Fibroblast of lung (primary cell): ENCODE results near the gene AKR7A3. TPM values are rescaled to one million over a fixed set of nuclear protein-coding genes. Genes with fewer than 3 reads are reported as not detected.
A peak's percentile ranks its signal among the peaks of the same experiment; 100 is the strongest.

Source experiments
- DNase-seq, 2 donors: peaks; one replicate each; pipeline versions ENCODE4 v3.0.0 to v3.0.0-alpha.2; 2010; ENCODE audit warnings: low read depth in 2 of 2
- H2AFZ ChIP-seq: 2 replicates; pipeline ENCODE4 v1.5.1; 2012; ENCODE audit warnings: low read length, control low read depth, inconsistent platforms
- H3K27ac ChIP-seq: 2 replicates; pipeline ENCODE4 v1.5.1; 2011; ENCODE audit warnings: low read length, control low read depth; ENCODE audit not compliant: insufficient read depth
- H3K27me3 ChIP-seq: 2 replicates; pipeline ENCODE4 v1.5.1; 2011; ENCODE audit warnings: mild to moderate bottlenecking, low read length; ENCODE audit not compliant: control insufficient read depth, insufficient read depth
- H3K36me3 ChIP-seq: 2 replicates; pipeline ENCODE4 v1.5.1; 2011; ENCODE audit warnings: low read length; ENCODE audit not compliant: control insufficient read depth, insufficient read depth
- H3K4me1 ChIP-seq: 2 replicates; pipeline ENCODE4 v1.5.1; 2011; ENCODE audit warnings: low read length; ENCODE audit not compliant: control insufficient read depth, insufficient read depth; ENCODE audit errors: extremely low read depth
- H3K4me2 ChIP-seq: 2 replicates; pipeline ENCODE4 v1.5.1; 2011; ENCODE audit warnings: low read length, control low read depth; ENCODE audit not compliant: insufficient read depth; ENCODE audit errors: extremely low read depth
- H3K4me3 ChIP-seq, 4 experiments: fragments of 200-600 bp in 1 of 4; sonication (generic) in 1 of 4; replicated peaks in 1 of 4; 2 replicates each; pipeline ENCODE4 v1.5.1; 2011 to 2016; ENCODE audit warnings: low read length in 4 of 4, low read depth in 3 of 4, mild to moderate bottlenecking in 3 of 4, control low read depth in 2 of 4, inconsistent platforms in 1 of 4, mixed read lengths in 1 of 4; ENCODE audit not compliant: insufficient read depth in 1 of 4; ENCODE audit errors: control extremely low read depth in 1 of 4
- H3K79me2 ChIP-seq: 2 replicates; pipeline ENCODE4 v1.5.1; 2012; ENCODE audit warnings: mild to moderate bottlenecking, low read length, inconsistent platforms; ENCODE audit not compliant: control insufficient read depth, insufficient read depth
- H3K9ac ChIP-seq: 2 replicates; pipeline ENCODE4 v1.5.1; 2011; ENCODE audit warnings: mild to moderate bottlenecking, low read length, control low read depth; ENCODE audit not compliant: insufficient read depth
- H3K9me3 ChIP-seq: 2 replicates; pipeline ENCODE4 v1.5.1; 2012; ENCODE audit warnings: low read depth, low read length; ENCODE audit not compliant: control insufficient read depth, insufficient read depth
- H4K20me1 ChIP-seq: 2 replicates; pipeline ENCODE4 v1.5.1; 2011; ENCODE audit warnings: low read length; ENCODE audit not compliant: control insufficient read depth, insufficient read depth; ENCODE audit errors: extremely low read depth
- CTCF ChIP-seq, 2 donors: IDR thresholded peaks in 1 of 2; conservative IDR thresholded peaks in 1 of 2; 1 replicate in 1 of 2; 2 replicates in 1 of 2; pipeline ENCODE4 v1.5.1; 2011 to 2012; ENCODE audit warnings: low read length in 2 of 2, control low read depth in 1 of 2, inconsistent platforms in 1 of 2, low read depth in 1 of 2, mild to moderate bottlenecking in 1 of 2
- EZH2 ChIP-seq: IDR thresholded peaks from 2 replicates; pipeline ENCODE4 v1.5.1; 2012; ENCODE audit warnings: low read length, control low read depth, mild to moderate bottlenecking; ENCODE audit errors: missing control alignments
- polyA plus RNA-seq, 2 donors: library from polyadenylated mRNA; depleted of rRNA in 1 of 2; stranded (reverse) in 1 of 2; unstranded in 1 of 2; fragments of >200 nt; gene quantifications; 2 replicates each; pipeline ENCODE4 v1.2.1, GENCODE V29; 2011 to 2012; ENCODE audit warnings: missing spikeins in 1 of 2
- total RNA-seq: library from RNA; depleted of rRNA; stranded (reverse); fragments of >200 nt; gene quantifications from 2 replicates; pipeline ENCODE4 v1.2.1, GENCODE V29; 2014

Gene AKR7A3
- total and polyA plus RNA-seq, 2 donors (not counting 1 experiment from before 2014, with no cell fraction given): 0.12 to 0.33 TPM

GRCh38 chr1:19240673-19241538 is 47.7 kb downstream of the AKR7A3 start:
- H3K36me3 ChIP-seq: peaks cover 24% of the 10 kb centered on the region
- peak; percentile 44 to 76 for DNase-seq

GRCh38 chr1:19239876-19240275 is 48.7 kb downstream of the AKR7A3 start:
- no peak overlapping the region for H3K27ac ChIP-seq
- H3K27me3 ChIP-seq: no peaks in the 10 kb centered on the region
- H3K36me3 ChIP-seq: peaks cover 24% of the 10 kb centered on the region
- H3K79me2 ChIP-seq: no peaks in the 10 kb centered on the region
- DNase-seq: no peak
- H3K4me3 ChIP-seq: no peak overlapping the region
- no peak overlapping the region for H3K4me2 ChIP-seq
- no peaks in the 10 kb centered on the region for H3K4me1 ChIP-seq
- TF ChIP-seq EZH2 (no peak), CTCF (conservative IDR thresholded peaks at IDR 0.05 in 1 of 2, IDR thresholded peaks at IDR 0.05 in 1 of 2; ENCODE audit: low read depth in 1 of 2, low read length in 2 of 2) (no peak)
- H3K9me3 ChIP-seq: no peaks in the 10 kb centered on the region
- H3K9ac ChIP-seq: no peak overlapping the region
- H4K20me1 ChIP-seq: no peaks in the 10 kb centered on the region
- H2AFZ ChIP-seq: no peak overlapping the region

More at GRCh38 chr1:19240673-19241538, 47.7 kb downstream of the AKR7A3 start:
- H3K79me2 ChIP-seq: peaks cover 2% of the 10 kb centered on the region
- peak overlapping the region; percentile 51 for H3K27ac ChIP-seq
- no peaks in the 10 kb centered on the region for H3K27me3 ChIP-seq
- no peak overlapping the region for H3K4me3 ChIP-seq
- no peak overlapping the region for H3K4me2 ChIP-seq
- no peaks in the 10 kb centered on the region for H3K4me1 ChIP-seq
- peak; percentile 89 to 97 for TF ChIP-seq CTCF (conservative IDR thresholded peaks at IDR 0.05 in 1 of 2, IDR thresholded peaks at IDR 0.05 in 1 of 2; ENCODE audit: low read depth in 1 of 2, low read length in 2 of 2)
- no peak for TF ChIP-seq EZH2
- no peaks in the 10 kb centered on the region for H3K9me3 ChIP-seq
- H4K20me1 ChIP-seq: no peaks in the 10 kb centered on the region
- H2AFZ ChIP-seq: no peak overlapping the region
- peak overlapping the region; percentile 26 for H3K9ac ChIP-seq

GRCh38 chr1:19234224-19234623 is 54.3 kb downstream of the AKR7A3 start:
- H3K27me3 ChIP-seq: no peaks in the 10 kb centered on the region
- DNase-seq: no peak
- no peak overlapping the region for H3K4me3 ChIP-seq
- no peak overlapping the region for H3K27ac ChIP-seq
- no peak overlapping the region for H3K9ac ChIP-seq
- H3K4me1 ChIP-seq: peaks cover 3% of the 10 kb centered on the region
- H3K4me2 ChIP-seq: no peak overlapping the region
- H2AFZ ChIP-seq: no peak overlapping the region
- H4K20me1 ChIP-seq: no peaks in the 10 kb centered on the region
- H3K36me3 ChIP-seq: peaks cover 17% of the 10 kb centered on the region
- no peaks in the 10 kb centered on the region for H3K79me2 ChIP-seq
- no peak for TF ChIP-seq CTCF (conservative IDR thresholded peaks at IDR 0.05 in 1 of 2, IDR thresholded peaks at IDR 0.05 in 1 of 2; ENCODE audit: low read depth in 1 of 2, low read length in 2 of 2)
- no peak for TF ChIP-seq EZH2
- no peaks in the 10 kb centered on the region for H3K9me3 ChIP-seq

Other genes with a start within 250 kb of the AKR7A3 start
- gene UBR4, start 78.5 kb downstream of the AKR7A3 start, total RNA-seq: 89.9 and 164 TPM in 2 replicates
- 32.0 and 44.5 TPM in 2 replicates for gene UBR4, start 78.5 kb downstream of the AKR7A3 start, polyA plus RNA-seq
- 46.0 and 78.1 TPM in 2 replicates for gene EMC1, start 37.2 kb downstream of the AKR7A3 start, total RNA-seq
- gene EMC1, start 37.2 kb downstream of the AKR7A3 start, polyA plus RNA-seq: 33.3 and 53.3 TPM in 2 replicates
- 12.6 and 16.4 TPM in 2 replicates for gene MRTO4, start 37.0 kb downstream of the AKR7A3 start, total RNA-seq
- 28.6 and 53.3 TPM in 2 replicates for gene MRTO4, start 37.0 kb downstream of the AKR7A3 start, polyA plus RNA-seq
- 57.0 and 63.6 TPM in 2 replicates for gene AKR7A2, start 23.4 kb upstream of the AKR7A3 start, total RNA-seq
- 31.3 and 38.0 TPM in 2 replicates for gene AKR7A2, start 23.4 kb upstream of the AKR7A3 start, polyA plus RNA-seq
- gene SLC66A1, start 23.6 kb upstream of the AKR7A3 start, total RNA-seq: 18.3 and 18.7 TPM in 2 replicates
- gene SLC66A1, start 23.6 kb upstream of the AKR7A3 start, polyA plus RNA-seq: 7.1 and 10.3 TPM in 2 replicates
- 77.6 and 104 TPM in 2 replicates for gene CAPZB, start 196.8 kb upstream of the AKR7A3 start, total RNA-seq
- gene CAPZB, start 196.8 kb upstream of the AKR7A3 start, polyA plus RNA-seq: 495 and 519 TPM in 2 replicates